ENCODE results near the gene SPTLC2.
"Not testable (repeated sequence)": the region's sequence is repeated elsewhere in the genome, so short reads cannot be mapped to it uniquely, and the experiment has no call there.

The SPTLC2 gene

GRCh38 chr14:77605392-77605972, 11.0 kb downstream of the SPTLC2 start:
- Histone ChIP-seq H3K9ac (ENCODE audit: low read depth, low read length) (no peak overlapping the region), H3K27me3 (ENCODE audit: insufficient read depth, low read length) (no peaks in the 10 kb centered on the region), H3K9me3 (ENCODE audit: insufficient read depth, low read depth, low read length) (peaks cover 21% of the 10 kb centered on the region), H3K4me1 (ENCODE audit: insufficient read depth, low read length) (no peaks in the 10 kb centered on the region; the same call in 1 of the 2 replicates), H3K27ac (ENCODE audit: low read depth, low read length) (no peak overlapping the region), H3K36me3 (ENCODE audit: insufficient read depth, low read length) (peaks cover 6% of the 10 kb centered on the region; the same call in 1 of the 2 replicates), H3K4me3 (ENCODE audit: low read length) (no peak overlapping the region)
- 78% methylated on average over 2 of the region's 3 CpGs for WGBS

- WGBS: 93% methylated on average over 8 of the region's 8 CpGs
- peaks cover 21% of the 10 kb centered on the region for H3K9me3 ChIP-seq (ENCODE audit: insufficient read depth, low read depth, low read length)
- no peaks in the 10 kb centered on the region for H3K27me3 ChIP-seq (ENCODE audit: insufficient read depth, low read length)
- H3K4me3 ChIP-seq (ENCODE audit: low read length): no peak overlapping the region
- no peak overlapping the region for H3K9ac ChIP-seq (ENCODE audit: low read depth, low read length)
- no peak overlapping the region for H3K27ac ChIP-seq (ENCODE audit: low read depth, low read length)
- H3K4me1 ChIP-seq (ENCODE audit: insufficient read depth, low read length): no peaks in the 10 kb centered on the region; the same call in 1 of the 2 replicates
- H3K36me3 ChIP-seq (ENCODE audit: insufficient read depth, low read length): peaks cover 6% of the 10 kb centered on the region; the same call in 1 of the 2 replicates
These were observed 12.7 kb downstream of the SPTLC2 start for GRCh38 chr14:77603654-77604255.

DNA sequence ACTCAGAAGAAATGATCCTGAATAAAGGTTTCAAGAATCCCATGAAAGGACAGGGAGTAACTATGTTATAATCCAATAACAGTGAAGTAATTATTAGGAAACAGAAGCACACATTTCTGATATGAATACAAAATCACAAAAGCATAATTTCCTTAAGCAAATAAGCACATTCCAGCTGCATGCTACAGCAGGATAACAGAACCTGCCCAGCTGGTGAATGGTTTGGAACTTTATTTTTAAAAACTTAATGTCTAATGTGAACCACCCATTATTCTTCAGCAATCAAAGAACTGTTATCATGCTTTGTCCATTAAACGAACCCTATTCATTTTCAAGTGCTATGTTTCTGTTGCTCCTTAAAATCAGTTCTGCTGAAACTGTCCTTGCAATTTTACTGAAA, 13.4 kb downstream of the SPTLC2 start:
- WGBS: 95% methylated on average over 1 of the region's 1 CpG
- H3K9me3 ChIP-seq (ENCODE audit: insufficient read depth, low read depth, low read length): peaks cover 21% of the 10 kb centered on the region
- H3K4me1 ChIP-seq (ENCODE audit: insufficient read depth, low read length): no peaks in the 10 kb centered on the region; the same call in 1 of the 2 replicates
- H3K4me3 ChIP-seq (ENCODE audit: low read length): no peak overlapping the region
- peaks cover 6% of the 10 kb centered on the region; the same call in 1 of the 2 replicates for H3K36me3 ChIP-seq (ENCODE audit: insufficient read depth, low read length)
- no peak overlapping the region for H3K27ac ChIP-seq (ENCODE audit: low read depth, low read length)
- no peak overlapping the region for H3K9ac ChIP-seq (ENCODE audit: low read depth, low read length)
- H3K27me3 ChIP-seq (ENCODE audit: insufficient read depth, low read length): no peaks in the 10 kb centered on the region

GRCh38 chr14:77601846-77602619, 14.4 kb downstream of the SPTLC2 start:
- Histone ChIP-seq H3K27ac (ENCODE audit: low read depth, low read length) (no peak overlapping the region), H3K36me3 (ENCODE audit: insufficient read depth, low read length) (peaks cover 8% of the 10 kb centered on the region), H3K27me3 (ENCODE audit: insufficient read depth, low read length) (no peaks in the 10 kb centered on the region), H3K9me3 (ENCODE audit: insufficient read depth, low read depth, low read length) (peaks cover 21% of the 10 kb centered on the region), H3K9ac (ENCODE audit: low read depth, low read length) (no peak overlapping the region), H3K4me3 (ENCODE audit: low read length) (no peak overlapping the region), H3K4me1 (ENCODE audit: insufficient read depth, low read length) (no peaks in the 10 kb centered on the region)
- 95% methylated on average over 12 of the region's 12 CpGs for WGBS

- no peak overlapping the region for H3K27ac ChIP-seq (ENCODE audit: low read depth, low read length)
- WGBS: 77% methylated on average over 3 of the region's 3 CpGs
- no peaks in the 10 kb centered on the region for H3K4me1 ChIP-seq (ENCODE audit: insufficient read depth, low read length)
These were observed 16.5 kb downstream of the SPTLC2 start for GRCh38 chr14:77599889-77600288.

DNA sequence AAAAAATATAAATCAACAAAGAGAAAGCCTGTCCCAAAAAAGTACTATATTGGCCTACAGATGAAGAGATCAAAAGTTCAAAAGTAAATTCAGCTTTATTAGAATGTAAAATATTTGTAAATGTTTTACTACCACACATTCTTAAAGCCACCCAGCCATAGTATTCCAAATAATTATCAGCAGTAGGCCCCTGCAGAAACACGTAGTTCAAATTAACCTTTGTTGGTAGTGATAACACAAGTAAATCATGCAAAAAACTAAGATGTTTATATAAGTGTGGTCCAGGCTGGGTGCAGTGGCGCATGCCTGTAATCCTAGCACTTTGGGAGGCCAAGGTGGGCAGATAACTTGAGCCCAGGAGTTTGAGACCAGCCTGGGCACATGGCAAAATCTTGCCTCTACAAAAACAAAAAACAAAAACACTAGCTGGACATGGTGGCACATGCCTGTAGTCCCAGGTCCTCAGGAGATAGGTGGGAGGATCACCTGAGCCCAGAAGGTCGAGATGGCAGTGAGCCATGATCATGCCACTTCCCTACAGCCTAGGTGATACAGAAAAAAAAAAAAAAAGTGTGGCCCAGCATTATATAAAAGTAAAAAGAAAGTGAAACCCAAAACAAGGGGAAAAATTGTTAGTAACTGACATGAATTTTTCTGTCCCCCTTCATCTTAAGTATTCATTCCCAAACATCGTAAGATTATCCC, 17.9 kb downstream of the SPTLC2 start:
- Histone ChIP-seq H3K27ac (ENCODE audit: low read depth, low read length) (no peak overlapping the region), H3K9me3 (ENCODE audit: insufficient read depth, low read depth, low read length) (peaks cover 15% of the 10 kb centered on the region), H3K4me1 (ENCODE audit: insufficient read depth, low read length) (peaks cover 2% of the 10 kb centered on the region; the same call in 1 of the 2 replicates), H3K27me3 (ENCODE audit: insufficient read depth, low read length) (no peaks in the 10 kb centered on the region), H3K36me3 (ENCODE audit: insufficient read depth, low read length) (peaks cover 29% of the 10 kb centered on the region), H3K9ac (ENCODE audit: low read depth, low read length) (no peak overlapping the region), H3K4me3 (ENCODE audit: low read length) (no peak overlapping the region)
- WGBS: 76% methylated on average over 4 of the region's 4 CpGs

More at GRCh38 chr14:77599889-77600288, 16.5 kb downstream of the SPTLC2 start:
- Histone ChIP-seq H3K9me3 (ENCODE audit: insufficient read depth, low read depth, low read length) (peaks cover 21% of the 10 kb centered on the region), H3K36me3 (ENCODE audit: insufficient read depth, low read length) (peaks cover 25% of the 10 kb centered on the region), H3K4me3 (ENCODE audit: low read length) (no peak overlapping the region), H3K9ac (ENCODE audit: low read depth, low read length) (no peak overlapping the region), H3K27me3 (ENCODE audit: insufficient read depth, low read length) (no peaks in the 10 kb centered on the region)

DNA sequence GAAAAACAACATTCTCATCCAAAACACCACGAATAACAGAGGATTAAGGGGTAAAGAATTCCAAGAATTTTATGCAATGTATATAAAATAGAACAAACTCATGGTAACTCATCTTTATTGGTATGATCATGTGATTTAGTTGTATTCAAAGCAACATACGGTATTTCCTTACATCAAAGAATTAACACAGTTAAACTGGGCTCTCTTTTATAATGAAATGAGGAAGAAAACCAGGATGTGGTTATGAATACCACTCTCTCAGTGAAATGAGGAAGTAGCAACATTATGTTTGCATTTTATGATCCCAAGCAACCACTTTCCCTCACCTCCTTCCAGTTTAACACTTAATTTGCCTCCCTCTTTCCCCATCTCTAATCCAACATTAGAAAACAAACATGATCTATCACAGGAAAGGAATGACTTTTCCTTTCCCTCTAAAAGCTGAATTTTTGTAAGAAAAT, 22.9 kb downstream of the SPTLC2 start:
- no peaks in the 10 kb centered on the region for H3K9me3 ChIP-seq (ENCODE audit: insufficient read depth, low read depth, low read length)
- H3K36me3 ChIP-seq (ENCODE audit: insufficient read depth, low read length): peaks cover 26% of the 10 kb centered on the region
- no CpG with 5 or more reads among the region's 2 CpGs for WGBS
- no peak overlapping the region for H3K27ac ChIP-seq (ENCODE audit: low read depth, low read length)
- H3K4me1 ChIP-seq (ENCODE audit: insufficient read depth, low read length): peaks cover 5% of the 10 kb centered on the region; the same call in 1 of the 2 replicates
- H3K4me3 ChIP-seq (ENCODE audit: low read length): no peak overlapping the region
- no peak overlapping the region for H3K9ac ChIP-seq (ENCODE audit: low read depth, low read length)
- H3K27me3 ChIP-seq (ENCODE audit: insufficient read depth, low read length): no peaks in the 10 kb centered on the region

DNA sequence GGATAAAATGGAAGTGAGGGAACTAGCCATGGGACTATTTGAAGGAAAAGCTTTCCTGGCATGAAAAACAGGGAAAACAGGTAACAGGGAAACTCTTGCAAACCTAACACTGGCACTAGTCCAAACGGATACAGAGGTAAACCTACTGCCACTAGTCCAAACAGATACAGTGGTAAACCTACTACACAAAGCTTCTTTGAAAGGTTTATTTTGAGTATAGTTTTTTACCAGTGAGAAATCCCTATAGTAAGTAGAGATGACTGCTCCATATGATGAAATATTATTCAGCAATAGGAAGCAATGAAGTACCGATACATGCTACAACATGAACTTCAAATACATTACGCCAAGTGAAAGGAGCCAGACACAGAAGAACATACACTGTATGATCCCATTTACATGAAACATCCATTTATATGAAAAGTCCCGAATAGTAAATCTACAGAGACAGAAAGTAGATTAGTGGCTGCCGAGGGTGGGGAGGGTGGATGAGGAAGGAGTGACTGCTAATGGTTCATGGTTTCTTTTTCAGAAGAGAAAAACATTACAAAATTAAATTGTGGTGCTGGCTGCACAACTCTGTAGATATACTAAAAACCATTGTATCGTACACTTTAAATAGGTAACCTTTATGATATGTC, 25.5 kb downstream of the SPTLC2 start:
- Histone ChIP-seq H3K9ac (ENCODE audit: low read depth, low read length) (no peak overlapping the region), H3K27ac (ENCODE audit: low read depth, low read length) (no peak overlapping the region), H3K27me3 (ENCODE audit: insufficient read depth, low read length) (no peaks in the 10 kb centered on the region), H3K9me3 (ENCODE audit: insufficient read depth, low read depth, low read length) (no peaks in the 10 kb centered on the region), H3K36me3 (ENCODE audit: insufficient read depth, low read length) (peaks cover 16% of the 10 kb centered on the region), H3K4me1 (ENCODE audit: insufficient read depth, low read length) (peaks cover 5% of the 10 kb centered on the region; the same call in 1 of the 2 replicates), H3K4me3 (ENCODE audit: low read length) (no peak overlapping the region)
- 94% methylated on average over 5 of the region's 6 CpGs for WGBS

DNA sequence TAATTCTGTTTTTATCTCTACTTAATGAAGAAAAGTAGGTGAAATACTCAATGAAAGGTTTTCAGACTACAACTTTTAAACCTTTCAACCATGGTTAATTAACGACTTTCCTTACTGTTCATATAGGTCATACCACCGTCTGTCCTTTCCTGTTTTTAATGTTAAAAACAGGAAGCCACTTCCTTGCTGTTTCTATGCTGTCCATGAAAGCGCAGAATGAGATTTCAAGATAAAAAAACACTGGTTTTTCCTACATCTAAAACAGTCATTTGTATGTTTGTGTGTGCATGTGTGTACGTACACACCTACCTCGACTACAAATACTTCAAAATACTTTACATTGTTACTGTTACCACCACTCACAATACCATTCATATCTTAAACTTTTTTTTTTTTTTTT, 27.3 kb downstream of the SPTLC2 start:
- no peak overlapping the region for H3K27ac ChIP-seq (ENCODE audit: low read depth, low read length)
- no peaks in the 10 kb centered on the region for H3K27me3 ChIP-seq (ENCODE audit: insufficient read depth, low read length)
- peaks cover 5% of the 10 kb centered on the region; the same call in 1 of the 2 replicates for H3K4me1 ChIP-seq (ENCODE audit: insufficient read depth, low read length)
- H3K4me3 ChIP-seq (ENCODE audit: low read length): no peak overlapping the region
- peaks cover 2% of the 10 kb centered on the region; the same call in 1 of the 2 replicates for H3K36me3 ChIP-seq (ENCODE audit: insufficient read depth, low read length)
- WGBS: over 99% methylated on average over 5 of the region's 5 CpGs
- H3K9me3 ChIP-seq (ENCODE audit: insufficient read depth, low read depth, low read length): no peaks in the 10 kb centered on the region
- no peak overlapping the region for H3K9ac ChIP-seq (ENCODE audit: low read depth, low read length)

DNA sequence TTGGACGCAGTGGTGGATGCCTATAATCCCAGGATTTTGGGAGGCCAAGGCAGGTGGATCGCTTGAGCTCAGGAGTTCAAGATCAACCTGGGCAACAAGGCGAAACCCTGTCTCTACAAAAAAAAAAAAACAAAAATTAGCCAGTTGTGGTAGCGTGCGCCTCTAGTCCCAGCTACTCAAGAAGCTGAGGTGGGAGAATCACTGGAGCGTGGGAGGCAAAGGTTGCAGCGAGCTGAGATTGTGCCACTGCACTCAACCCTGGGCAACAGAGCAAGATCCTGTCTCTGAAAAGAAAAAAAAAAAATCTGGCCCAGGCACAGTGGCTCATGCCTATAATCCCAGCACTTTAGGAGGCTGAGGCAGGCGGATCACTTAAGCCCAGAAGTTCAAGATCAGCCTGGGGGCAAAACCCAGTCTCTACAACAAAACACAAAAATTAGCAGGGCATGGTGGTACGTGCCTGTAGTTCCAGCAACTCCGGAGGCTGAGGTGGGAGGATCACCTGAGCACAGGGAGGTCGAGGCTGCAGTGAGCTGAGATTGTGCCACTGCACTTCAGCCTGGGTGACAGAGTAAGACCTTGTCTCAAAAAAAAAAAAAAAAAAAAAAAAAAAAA, 27.9 kb downstream of the SPTLC2 start:
- not testable (repeated sequence) for H3K27ac ChIP-seq (ENCODE audit: low read depth, low read length); H3K27me3 ChIP-seq (ENCODE audit: insufficient read depth, low read length); H3K9ac ChIP-seq (ENCODE audit: low read depth, low read length); H3K4me1 ChIP-seq (ENCODE audit: insufficient read depth, low read length); H3K9me3 ChIP-seq (ENCODE audit: insufficient read depth, low read depth, low read length); H3K36me3 ChIP-seq (ENCODE audit: insufficient read depth, low read length); H3K4me3 ChIP-seq (ENCODE audit: low read length)
- 96% methylated on average over 11 of the region's 11 CpGs for WGBS
